Tibial artery (tissue), 4 donors: ENCODE data around the gene RNF112.

ENCODE experiments used
- DNase-seq, 2 donors: peaks; one replicate each; pipeline ENCODE4 v3.0.0-alpha.2; 2019
- H3K27ac ChIP-seq, 2 donors: fragments of 200-600 bp; sonication (generic) in 1 of 2; 1 replicate in 1 of 2; 2 replicates in 1 of 2; pipeline ENCODE4 v1.5.1; 2018 to 2019; ENCODE audit warnings: mild to moderate bottlenecking in 1 of 2
- H3K27me3 ChIP-seq, 2 donors: fragments of 200-600 bp; sonication (generic) in 1 of 2; one replicate each; pipeline versions ENCODE4 v1.5.1 to v1.6.0; 2016 to 2019
- H3K36me3 ChIP-seq, 3 donors: fragments of 200-600 bp; sonication (generic) in 2 of 3; one replicate each; pipeline ENCODE4 v1.5.1; 2016 to 2019; ENCODE audit warnings: mild to moderate bottlenecking in 2 of 3
- H3K4me1 ChIP-seq, 4 donors: fragments of 200-600 bp; sonication (generic) in 2 of 4; 1 replicate in 3 of 4; 2 replicates in 1 of 4; pipeline ENCODE4 v1.5.1; 2016 to 2019
- H3K4me3 ChIP-seq, 2 donors: fragments of 200-600 bp; sonication (generic) in 1 of 2; 1 replicate in 1 of 2; 2 replicates in 1 of 2; pipeline ENCODE4 v1.5.1; 2018 to 2019; ENCODE audit warnings: mild to moderate bottlenecking in 2 of 2
- H3K9me3 ChIP-seq, 3 donors: fragments of 200-600 bp; sonication (generic) in 1 of 3; one replicate each; pipeline ENCODE4 v1.5.1; 2016 to 2019
- intact Hi-C: fragments of 100-400 bp; cut with DNase I; formaldehyde crosslinking; loops from one replicate; pipeline ENCODE4 v1.15.0; 2023; ENCODE audit warnings: low total_unique reads
- TF ChIP-seq, protein P1 (sequence below), 2 experiments: fragments of 200-600 bp in 1 of 2; fragments of 450-650 bp in 1 of 2; IDR thresholded peaks; one replicate each; pipeline ENCODE4 v1.5.1; 2017 to 2019; ENCODE audit warnings: antibody characterized with exemption in 2 of 2, mild to moderate bottlenecking in 1 of 2, moderate library complexity in 1 of 2

The RNF112 gene

DNA sequence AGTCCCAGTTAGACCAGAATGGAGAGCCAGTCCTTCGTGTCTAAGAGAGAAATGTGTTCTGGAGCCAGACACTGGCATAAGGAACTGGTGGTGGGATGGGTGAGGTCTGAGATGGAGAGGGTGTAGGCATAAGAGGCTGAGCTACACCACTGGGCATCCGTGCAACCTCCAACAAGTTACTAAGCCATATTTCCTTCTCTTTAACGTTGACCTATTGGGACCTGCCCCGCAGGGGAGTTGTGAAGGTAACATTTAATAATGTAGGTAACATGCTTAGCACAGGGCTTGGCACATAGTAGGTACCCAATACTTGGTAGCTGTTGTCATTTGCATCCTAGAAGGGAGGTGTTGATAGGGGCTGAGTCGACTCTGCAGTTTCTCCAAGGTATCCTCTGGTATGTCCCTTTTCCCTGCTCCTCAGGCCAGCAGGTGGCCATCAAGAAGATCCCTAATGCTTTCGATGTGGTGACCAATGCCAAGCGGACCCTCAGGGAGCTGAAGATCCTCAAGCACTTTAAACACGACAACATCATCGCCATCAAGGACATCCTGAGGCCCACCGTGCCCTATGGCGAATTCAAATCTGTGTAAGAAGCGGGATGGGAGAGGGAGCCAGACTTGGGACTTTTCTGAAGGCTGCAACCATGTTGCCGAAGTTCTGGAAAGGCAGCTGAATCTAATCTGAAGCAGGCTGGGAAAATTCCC is 31.5 kb upstream of the RNF112 start:
- TF ChIP-seq, protein P1, sequence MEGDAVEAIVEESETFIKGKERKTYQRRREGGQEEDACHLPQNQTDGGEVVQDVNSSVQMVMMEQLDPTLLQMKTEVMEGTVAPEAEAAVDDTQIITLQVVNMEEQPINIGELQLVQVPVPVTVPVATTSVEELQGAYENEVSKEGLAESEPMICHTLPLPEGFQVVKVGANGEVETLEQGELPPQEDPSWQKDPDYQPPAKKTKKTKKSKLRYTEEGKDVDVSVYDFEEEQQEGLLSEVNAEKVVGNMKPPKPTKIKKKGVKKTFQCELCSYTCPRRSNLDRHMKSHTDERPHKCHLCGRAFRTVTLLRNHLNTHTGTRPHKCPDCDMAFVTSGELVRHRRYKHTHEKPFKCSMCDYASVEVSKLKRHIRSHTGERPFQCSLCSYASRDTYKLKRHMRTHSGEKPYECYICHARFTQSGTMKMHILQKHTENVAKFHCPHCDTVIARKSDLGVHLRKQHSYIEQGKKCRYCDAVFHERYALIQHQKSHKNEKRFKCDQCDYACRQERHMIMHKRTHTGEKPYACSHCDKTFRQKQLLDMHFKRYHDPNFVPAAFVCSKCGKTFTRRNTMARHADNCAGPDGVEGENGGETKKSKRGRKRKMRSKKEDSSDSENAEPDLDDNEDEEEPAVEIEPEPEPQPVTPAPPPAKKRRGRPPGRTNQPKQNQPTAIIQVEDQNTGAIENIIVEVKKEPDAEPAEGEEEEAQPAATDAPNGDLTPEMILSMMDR (IDR thresholded peaks at IDR 0.05): no peak
- Histone ChIP-seq H3K27me3 (no peaks in the 10 kb centered on the region), H3K4me1 (peaks cover 0 to 59% (median 45%) of the 10 kb centered on the region in 4 donors), H3K9me3 (no peaks in the 10 kb centered on the region), H3K4me3 (peak overlapping the region; percentile 66 to 77), H3K27ac (peak overlapping the region; percentile 90 to 98), H3K36me3 (peaks cover 40 to 50% (median 49%) of the 10 kb centered on the region in 3 donors)
- intact Hi-C loops: loop anchor here (5.0 kb wide), 1 partner anchor 128 kb away; no protein-coding TSS in a partner anchor
- DNase-seq: peak; percentile 17 to 63

DNA sequence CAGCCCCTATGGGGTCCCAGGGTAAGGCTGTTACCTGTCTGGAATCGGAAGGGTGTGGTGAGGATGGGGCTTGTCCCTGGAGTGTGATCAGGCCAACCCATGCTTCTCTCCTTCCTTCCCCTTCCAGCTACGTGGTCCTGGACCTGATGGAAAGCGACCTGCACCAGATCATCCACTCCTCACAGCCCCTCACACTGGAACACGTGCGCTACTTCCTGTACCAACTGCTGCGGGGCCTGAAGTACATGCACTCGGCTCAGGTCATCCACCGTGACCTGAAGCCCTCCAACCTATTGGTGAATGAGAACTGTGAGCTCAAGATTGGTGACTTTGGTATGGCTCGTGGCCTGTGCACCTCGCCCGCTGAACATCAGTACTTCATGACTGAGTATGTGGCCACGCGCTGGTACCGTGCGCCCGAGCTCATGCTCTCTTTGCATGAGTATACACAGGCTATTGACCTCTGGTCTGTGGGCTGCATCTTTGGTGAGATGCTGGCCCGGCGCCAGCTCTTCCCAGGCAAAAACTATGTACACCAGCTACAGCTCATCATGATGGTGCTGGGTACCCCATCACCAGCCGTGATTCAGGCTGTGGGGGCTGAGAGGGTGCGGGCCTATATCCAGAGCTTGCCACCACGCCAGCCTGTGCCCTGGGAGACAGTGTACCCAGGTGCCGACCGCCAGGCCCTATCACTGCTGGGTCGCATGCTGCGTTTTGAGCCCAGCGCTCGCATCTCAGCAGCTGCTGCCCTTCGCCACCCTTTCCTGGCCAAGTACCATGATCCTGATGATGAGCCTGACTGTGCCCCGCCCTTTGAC is 30.3 kb upstream of the RNF112 start:
- Histone ChIP-seq H3K36me3 (peaks cover 40 to 51% (median 50%) of the 10 kb centered on the region in 3 donors), H3K9me3 (no peaks in the 10 kb centered on the region), H3K27me3 (no peaks in the 10 kb centered on the region), H3K4me1 (peaks cover 4 to 70% (median 57%) of the 10 kb centered on the region in 4 donors), H3K27ac (peak overlapping the region; percentile 97 to 98), H3K4me3 (no peak overlapping the region)
- DNase-seq: peak; percentile 11 to 66
- TF ChIP-seq, protein P1 (IDR thresholded peaks at IDR 0.05): no peak
- intact Hi-C loops: no loop called here

DNA sequence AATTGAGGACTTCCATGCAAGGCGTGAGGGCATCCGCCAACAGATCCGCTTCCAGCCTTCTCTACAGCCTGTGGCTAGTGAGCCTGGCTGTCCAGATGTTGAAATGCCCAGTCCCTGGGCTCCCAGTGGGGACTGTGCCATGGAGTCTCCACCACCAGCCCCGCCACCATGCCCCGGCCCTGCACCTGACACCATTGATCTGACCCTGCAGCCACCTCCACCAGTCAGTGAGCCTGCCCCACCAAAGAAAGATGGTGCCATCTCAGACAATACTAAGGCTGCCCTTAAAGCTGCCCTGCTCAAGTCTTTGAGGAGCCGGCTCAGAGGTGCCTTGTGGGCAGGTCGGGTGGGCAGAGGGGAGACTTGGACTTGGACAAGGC is 29.7 kb upstream of the RNF112 start:
- H3K27me3 ChIP-seq: no peaks in the 10 kb centered on the region
- no peaks in the 10 kb centered on the region for H3K9me3 ChIP-seq
- peak overlapping the region; percentile 97 to 98 for H3K27ac ChIP-seq
- intact Hi-C loops: no loop called here
- H3K4me1 ChIP-seq: peaks cover 4 to 77% (median 63%) of the 10 kb centered on the region in 4 donors
- no peak overlapping the region for H3K4me3 ChIP-seq
- TF ChIP-seq, protein P1 (IDR thresholded peaks at IDR 0.05): no peak
- H3K36me3 ChIP-seq: peaks cover 40 to 51% (median 50%) of the 10 kb centered on the region in 3 donors
- peak in 1 of 2 donors; percentile 67 for DNase-seq

DNA sequence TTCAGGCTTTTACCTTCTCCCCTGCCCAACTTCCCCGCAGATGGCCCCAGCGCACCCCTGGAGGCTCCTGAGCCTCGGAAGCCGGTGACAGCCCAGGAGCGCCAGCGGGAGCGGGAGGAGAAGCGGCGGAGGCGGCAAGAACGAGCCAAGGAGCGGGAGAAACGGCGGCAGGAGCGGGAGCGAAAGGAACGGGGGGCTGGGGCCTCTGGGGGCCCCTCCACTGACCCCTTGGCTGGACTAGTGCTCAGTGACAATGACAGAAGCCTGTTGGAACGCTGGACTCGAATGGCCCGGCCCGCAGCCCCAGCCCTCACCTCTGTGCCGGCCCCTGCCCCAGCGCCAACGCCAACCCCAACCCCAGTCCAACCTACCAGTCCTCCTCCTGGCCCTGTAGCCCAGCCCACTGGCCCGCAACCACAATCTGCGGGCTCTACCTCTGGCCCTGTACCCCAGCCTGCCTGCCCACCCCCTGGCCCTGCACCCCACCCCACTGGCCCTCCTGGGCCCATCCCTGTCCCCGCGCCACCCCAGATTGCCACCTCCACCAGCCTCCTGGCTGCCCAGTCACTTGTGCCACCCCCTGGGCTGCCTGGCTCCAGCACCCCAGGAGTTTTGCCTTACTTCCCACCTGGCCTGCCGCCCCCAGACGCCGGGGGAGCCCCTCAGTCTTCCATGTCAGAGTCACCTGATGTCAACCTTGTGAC is 29.1 kb upstream of the RNF112 start:
- H3K4me3 ChIP-seq: no peak overlapping the region
- H3K4me1 ChIP-seq: peaks cover 4 to 80% (median 67%) of the 10 kb centered on the region in 4 donors
- no peaks in the 10 kb centered on the region for H3K27me3 ChIP-seq
- H3K36me3 ChIP-seq: peaks cover 40 to 51% (median 50%) of the 10 kb centered on the region in 3 donors
- TF ChIP-seq, protein P1 (IDR thresholded peaks at IDR 0.05): no peak
- peak overlapping the region; percentile 97 to 98 for H3K27ac ChIP-seq
- intact Hi-C loops: no loop called here
- DNase-seq: peak in 1 of 2 donors; percentile 61
- H3K9me3 ChIP-seq: no peaks in the 10 kb centered on the region
